HG02642 (cell line): ENCODE data around the gene STOML2.

ENCODE experiments used
- ATAC-seq: cut with Tn5 transposase; IDR thresholded peaks from one replicate; pipeline ENCODE4 v1.9.1; 2021; ENCODE audit warnings: mild to moderate bottlenecking; ENCODE audit not compliant: unreplicated experiment, poor library complexity

The STOML2 gene

GRCh38 chr9:35074141-35074540 is 28.8 kb downstream of the STOML2 start:
- no peak for ATAC-seq

- no peak for ATAC-seq
Measured at GRCh38 chr9:35073279-35073612, 29.7 kb downstream of the STOML2 start.

GRCh38 chr9:35072461-35073278 is 30.3 kb downstream of the STOML2 start, which contains the start of gene VCP:
TSS of gene VCP (minus strand) at chr9:35072625. CDS start at chr9:35072353, 272 bp downstream.
- ATAC-seq, result peak; percentile 87

GRCh38 chr9:35071814-35072460 is 31.0 kb downstream of the STOML2 start:
- peak; percentile 65 for ATAC-seq

- ATAC-seq, result no peak
Measured at GRCh38 chr9:35070823-35071813, 31.8 kb downstream of the STOML2 start.

- ATAC-seq, result no peak
Measured at GRCh38 chr9:35069020-35069419, 33.9 kb downstream of the STOML2 start.

GRCh38 chr9:35067056-35067455 is 35.9 kb downstream of the STOML2 start:
- no peak for ATAC-seq

GRCh38 chr9:35060548-35061207 is 42.3 kb downstream of the STOML2 start:
- no peak for ATAC-seq

GRCh38 chr9:35059438-35059837 is 43.5 kb downstream of the STOML2 start:
- ATAC-seq, result no peak

GRCh38 chr9:35057271-35057620 is 45.7 kb downstream of the STOML2 start:
- no peak for ATAC-seq

- no peak for ATAC-seq
Measured at GRCh38 chr9:35056571-35057270, 46.2 kb downstream of the STOML2 start.

GRCh38 chr9:35054871-35055644 is 47.9 kb downstream of the STOML2 start:
- ATAC-seq, result no peak

- no peak for ATAC-seq
Measured at GRCh38 chr9:35054185-35054835, 48.6 kb downstream of the STOML2 start.

GRCh38 chr9:35051069-35051967 is 51.6 kb downstream of the STOML2 start:
- no peak for ATAC-seq
